ENCODE results near the gene LGALS3BP.

DNA sequence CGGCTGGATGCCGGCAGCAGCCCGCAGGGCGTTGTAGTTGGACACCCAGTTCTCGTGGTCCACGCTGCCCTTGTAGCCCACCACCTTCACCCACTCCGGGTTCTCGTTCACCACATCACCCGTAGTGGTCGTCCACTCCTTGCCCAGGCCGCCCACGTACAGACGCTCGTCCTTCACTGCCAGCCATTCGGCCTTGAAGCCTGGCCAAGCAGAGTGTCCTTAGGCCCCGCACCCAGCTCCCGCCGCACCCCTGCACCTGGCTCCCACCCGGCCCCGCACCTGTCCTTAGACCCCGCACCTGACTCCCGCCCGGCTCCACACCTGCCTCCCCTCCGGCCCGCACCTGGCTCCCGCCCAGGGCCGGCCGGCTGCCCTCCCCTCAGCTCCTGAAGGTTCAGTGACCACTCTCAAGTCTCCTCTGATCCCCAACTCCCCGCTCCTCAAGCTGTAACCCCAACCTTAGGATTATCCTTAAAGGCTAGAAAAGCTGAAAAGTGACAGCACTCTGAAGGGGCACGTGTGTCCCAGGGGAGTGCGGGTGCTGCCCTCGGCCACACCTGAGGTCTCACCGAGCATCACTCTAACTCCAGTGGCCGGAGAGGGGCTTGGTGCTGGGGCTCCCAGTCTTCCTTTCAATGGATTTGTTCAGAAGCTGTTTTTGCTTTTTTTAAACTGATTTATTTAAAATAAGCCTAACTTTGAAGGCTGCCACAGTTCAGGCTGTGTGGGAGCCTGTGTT lies 15.5 kb upstream of the LGALS3BP start:
- TF ChIP-seq CTCF (IDR thresholded peaks at IDR 0.05; ENCODE audit: insufficient read depth, low read length, poor library complexity, severe bottlenecking) = no peak
- no peak for TF ChIP-seq EZH2phosphoT487 (conservative IDR thresholded peaks at IDR 0.05; ENCODE audit: low read length)

Measured in SU-DHL-6 (cell line).